ENCODE measurements around the gene LRP1B. TPM values are rescaled to one million over a fixed set of nuclear protein-coding genes. Genes with fewer than 3 reads are reported as not detected.

The LRP1B gene
- total and polyA plus RNA-seq, 2 of the 8 experiments (the other 6 are each of a cell fraction or from before 2014, with no cell fraction given): 0.03 TPM; not detected in 1

- Histone ChIP-seq H4K5ac (ENCODE audit: insufficient read length, low read depth, low read length) (no peak overlapping the region), H3K18ac (ENCODE audit: extremely low read depth, low read length) (no peak overlapping the region), H3K4me1 (replicated peaks in 1 of 4; ENCODE audit: control insufficient read depth in 3 of 4, insufficient read depth in 4 of 4, low read length in 3 of 4) (no peaks in the 10 kb centered on the region), H3K14ac (ENCODE audit: insufficient read length) (no peak overlapping the region), H3K27ac (ENCODE audit: low read depth, low read length) (no peak overlapping the region), H2BK120ac (replicated peaks; ENCODE audit: low read depth, low read length) (no peak overlapping the region), H3K4ac (replicated peaks; ENCODE audit: insufficient read length, low read depth, low read length) (no peak overlapping the region), H3K23me2 (ENCODE audit: low read depth, low read length) (no peaks in the 10 kb centered on the region), H2AFZ (ENCODE audit: low read length) (no peak overlapping the region), H4K8ac (ENCODE audit: extremely low read depth, insufficient read depth, low read length) (no peak overlapping the region), H3K9me3 (ENCODE audit: insufficient read depth in 2 of 2, low read depth in 1 of 2, low read length in 1 of 2) (no peaks in the 10 kb centered on the region), H2AK5ac (ENCODE audit: low read depth, low read length) (no peak overlapping the region), H3K4me3 (ENCODE audit: extremely low read depth in 1 of 4, insufficient read depth in 2 of 4, low read depth in 3 of 4, low read length in 4 of 4) (no peak overlapping the region), H3K56ac (replicated peaks; ENCODE audit: insufficient read length, low read depth, low read length) (no peak overlapping the region), H3K79me2 (ENCODE audit: control insufficient read depth in 1 of 2, insufficient read depth in 2 of 2, low read length in 2 of 2) (no peaks in the 10 kb centered on the region), H3K27me3 (replicated peaks in 1 of 4; ENCODE audit: control insufficient read depth in 3 of 4, extremely low read depth in 1 of 4, insufficient read depth in 3 of 4, low read length in 3 of 4) (no peaks in the 10 kb centered on the region), H2BK20ac (ENCODE audit: low read length) (no peak overlapping the region), H3K9ac (replicated peaks in 1 of 4; ENCODE audit: extremely low read depth in 1 of 4, low read depth in 3 of 4, low read length in 3 of 4) (no peak overlapping the region), H2BK5ac (ENCODE audit: low read depth, low read length) (no peak overlapping the region), H2BK15ac (ENCODE audit: low read length) (no peak overlapping the region), H2BK12ac (ENCODE audit: low read depth, low read length) (no peak overlapping the region), H3K23ac (ENCODE audit: insufficient read length) (no peak overlapping the region), H3K4me2 (ENCODE audit: insufficient read depth in 1 of 2, low read depth in 2 of 2, low read length in 2 of 2) (no peak overlapping the region), H3K79me1 (ENCODE audit: low read depth, low read length) (no peaks in the 10 kb centered on the region), H4K91ac (replicated peaks; ENCODE audit: insufficient read length, low read length) (no peak overlapping the region), H3K36me3 (ENCODE audit: control insufficient read depth in 2 of 4, insufficient read depth in 4 of 4, low read length in 3 of 4) (no peaks in the 10 kb centered on the region), H4K20me1 (replicated peaks in 1 of 2; ENCODE audit: control insufficient read depth in 1 of 2, insufficient read depth in 2 of 2, low read length in 2 of 2) (no peaks in the 10 kb centered on the region)
- CTCF ChIA-PET (ENCODE audit: partially characterized antibody): no interaction called here
- POLR2A ChIA-PET (ENCODE audit: partially characterized antibody): no interaction called here
- WGBS, 2 experiments (ENCODE audit: extremely low coverage in 1 of 2, insufficient coverage in 1 of 2, insufficient read length in 1 of 2, insufficient replicate concordance in 2 of 2, low coverage in 1 of 2, low lambda C conversion rate in 2 of 2, missing lambda C conversion rate in 1 of 2): 95% methylated on average over 2 of the region's 2 CpGs; no CpG with 5 or more reads in 1 of the 2 experiments
- no peak for FAIRE-seq
- no peak for DNase-seq (ENCODE audit: low read depth in 1 of 2, low spot score in 2 of 2)
- TF ChIP-seq CREB1 (IDR thresholded peaks at IDR 0.05) (no peak), TEAD4 (IDR thresholded peaks at IDR 0.05; ENCODE audit: low read depth, low read length) (no peak), FOSL1 (IDR thresholded peaks at IDR 0.05; ENCODE audit: insufficient read depth, low read depth, low read length) (no peak), TCF12 (IDR thresholded peaks at IDR 0.05; ENCODE audit: low read depth, low read length) (no peak), NRF1 (IDR thresholded peaks at IDR 0.05; ENCODE audit: low read depth, low read length) (no peak), SP1 (IDR thresholded peaks at IDR 0.05; ENCODE audit: low read depth, low read length) (no peak), HDAC6 (IDR thresholded peaks at IDR 0.05; ENCODE audit: low read depth, low read length) (no peak), JUND (IDR thresholded peaks at IDR 0.05; ENCODE audit: low read length) (no peak), EP300 (IDR thresholded peaks at IDR 0.05; ENCODE audit: borderline replicate concordance in 1 of 2, low read depth in 2 of 2, low read length in 2 of 2) (no peak), TAF1 (IDR thresholded peaks at IDR 0.05; ENCODE audit: low read depth, low read length) (no peak), ASH2L (IDR thresholded peaks at IDR 0.05; ENCODE audit: low read length) (no peak), JUN (IDR thresholded peaks at IDR 0.05; ENCODE audit: low read depth, low read length) (no peak), SIX5 (IDR thresholded peaks at IDR 0.05; ENCODE audit: low read depth, low read length) (no peak)
- TF ChIP-seq, protein P1, sequence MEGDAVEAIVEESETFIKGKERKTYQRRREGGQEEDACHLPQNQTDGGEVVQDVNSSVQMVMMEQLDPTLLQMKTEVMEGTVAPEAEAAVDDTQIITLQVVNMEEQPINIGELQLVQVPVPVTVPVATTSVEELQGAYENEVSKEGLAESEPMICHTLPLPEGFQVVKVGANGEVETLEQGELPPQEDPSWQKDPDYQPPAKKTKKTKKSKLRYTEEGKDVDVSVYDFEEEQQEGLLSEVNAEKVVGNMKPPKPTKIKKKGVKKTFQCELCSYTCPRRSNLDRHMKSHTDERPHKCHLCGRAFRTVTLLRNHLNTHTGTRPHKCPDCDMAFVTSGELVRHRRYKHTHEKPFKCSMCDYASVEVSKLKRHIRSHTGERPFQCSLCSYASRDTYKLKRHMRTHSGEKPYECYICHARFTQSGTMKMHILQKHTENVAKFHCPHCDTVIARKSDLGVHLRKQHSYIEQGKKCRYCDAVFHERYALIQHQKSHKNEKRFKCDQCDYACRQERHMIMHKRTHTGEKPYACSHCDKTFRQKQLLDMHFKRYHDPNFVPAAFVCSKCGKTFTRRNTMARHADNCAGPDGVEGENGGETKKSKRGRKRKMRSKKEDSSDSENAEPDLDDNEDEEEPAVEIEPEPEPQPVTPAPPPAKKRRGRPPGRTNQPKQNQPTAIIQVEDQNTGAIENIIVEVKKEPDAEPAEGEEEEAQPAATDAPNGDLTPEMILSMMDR (IDR thresholded peaks at IDR 0.05; ENCODE audit: control extremely low read depth in 1 of 3, insufficient read depth in 1 of 3, low read depth in 1 of 3, low read length in 3 of 3): no peak
Measured at GRCh38 chr2:141932261-141932660, 198.6 kb downstream of the LRP1B start.

Data from H1 (cell line).